ENCODE results near the gene AHI1.

GRCh38 chr6:135411339-135411738, 86.2 kb downstream of the AHI1 start:
- TF ChIP-seq, protein P1, sequence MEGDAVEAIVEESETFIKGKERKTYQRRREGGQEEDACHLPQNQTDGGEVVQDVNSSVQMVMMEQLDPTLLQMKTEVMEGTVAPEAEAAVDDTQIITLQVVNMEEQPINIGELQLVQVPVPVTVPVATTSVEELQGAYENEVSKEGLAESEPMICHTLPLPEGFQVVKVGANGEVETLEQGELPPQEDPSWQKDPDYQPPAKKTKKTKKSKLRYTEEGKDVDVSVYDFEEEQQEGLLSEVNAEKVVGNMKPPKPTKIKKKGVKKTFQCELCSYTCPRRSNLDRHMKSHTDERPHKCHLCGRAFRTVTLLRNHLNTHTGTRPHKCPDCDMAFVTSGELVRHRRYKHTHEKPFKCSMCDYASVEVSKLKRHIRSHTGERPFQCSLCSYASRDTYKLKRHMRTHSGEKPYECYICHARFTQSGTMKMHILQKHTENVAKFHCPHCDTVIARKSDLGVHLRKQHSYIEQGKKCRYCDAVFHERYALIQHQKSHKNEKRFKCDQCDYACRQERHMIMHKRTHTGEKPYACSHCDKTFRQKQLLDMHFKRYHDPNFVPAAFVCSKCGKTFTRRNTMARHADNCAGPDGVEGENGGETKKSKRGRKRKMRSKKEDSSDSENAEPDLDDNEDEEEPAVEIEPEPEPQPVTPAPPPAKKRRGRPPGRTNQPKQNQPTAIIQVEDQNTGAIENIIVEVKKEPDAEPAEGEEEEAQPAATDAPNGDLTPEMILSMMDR (conservative IDR thresholded peaks at IDR 0.05 in 1 of 2, IDR thresholded peaks at IDR 0.05 in 1 of 2; ENCODE audit: extremely low read depth in 1 of 2, insufficient read depth in 1 of 2, low read depth in 1 of 2, low read length in 2 of 2), result peak; percentile 9 to 44
- no peak for TF ChIP-seq EZH2 (IDR thresholded peaks at IDR 0.05; ENCODE audit: borderline replicate concordance, low read length)

Measured in mammary epithelial cell (primary cell).